ENCODE data around the gene PTPRN2. TPM values are rescaled to one million over a fixed set of nuclear protein-coding genes. Genes with fewer than 3 reads are reported as not detected.

PTPRN2 gene
- polyA plus RNA-seq, 1 experiment: 0.31 TPM

DNA sequence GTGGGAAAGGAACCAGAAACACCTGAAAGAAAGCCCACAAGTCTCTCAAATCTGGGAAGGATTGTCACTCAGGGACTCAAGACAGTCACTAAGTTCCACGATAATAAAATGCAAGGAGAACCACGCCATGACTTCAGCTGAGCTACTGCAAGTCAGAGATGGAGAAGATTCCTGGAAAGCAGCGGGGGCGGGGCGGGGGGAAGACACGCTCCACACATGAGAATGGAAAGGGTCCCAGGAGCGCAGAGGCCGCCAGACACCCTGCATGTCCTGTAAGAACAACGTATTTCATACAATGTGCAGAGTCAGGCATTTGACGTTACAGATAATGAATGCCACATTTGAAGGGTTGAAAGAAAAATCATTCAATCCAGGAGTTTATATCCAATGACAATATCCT, 448.1 kb downstream of the PTPRN2 start:
- CTCF ChIA-PET: no interaction called here
- Histone ChIP-seq H3K4me3 (ENCODE audit: low read depth, low read length) (no peak overlapping the region), H3K36me3 (ENCODE audit: control insufficient read depth, insufficient read depth, low read length) (no peaks in the 10 kb centered on the region), H3K27me3 (ENCODE audit: control insufficient read depth, insufficient read depth, low read length) (no peaks in the 10 kb centered on the region)
- TF ChIP-seq, protein P1, sequence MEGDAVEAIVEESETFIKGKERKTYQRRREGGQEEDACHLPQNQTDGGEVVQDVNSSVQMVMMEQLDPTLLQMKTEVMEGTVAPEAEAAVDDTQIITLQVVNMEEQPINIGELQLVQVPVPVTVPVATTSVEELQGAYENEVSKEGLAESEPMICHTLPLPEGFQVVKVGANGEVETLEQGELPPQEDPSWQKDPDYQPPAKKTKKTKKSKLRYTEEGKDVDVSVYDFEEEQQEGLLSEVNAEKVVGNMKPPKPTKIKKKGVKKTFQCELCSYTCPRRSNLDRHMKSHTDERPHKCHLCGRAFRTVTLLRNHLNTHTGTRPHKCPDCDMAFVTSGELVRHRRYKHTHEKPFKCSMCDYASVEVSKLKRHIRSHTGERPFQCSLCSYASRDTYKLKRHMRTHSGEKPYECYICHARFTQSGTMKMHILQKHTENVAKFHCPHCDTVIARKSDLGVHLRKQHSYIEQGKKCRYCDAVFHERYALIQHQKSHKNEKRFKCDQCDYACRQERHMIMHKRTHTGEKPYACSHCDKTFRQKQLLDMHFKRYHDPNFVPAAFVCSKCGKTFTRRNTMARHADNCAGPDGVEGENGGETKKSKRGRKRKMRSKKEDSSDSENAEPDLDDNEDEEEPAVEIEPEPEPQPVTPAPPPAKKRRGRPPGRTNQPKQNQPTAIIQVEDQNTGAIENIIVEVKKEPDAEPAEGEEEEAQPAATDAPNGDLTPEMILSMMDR (IDR thresholded peaks at IDR 0.05; ENCODE audit: insufficient read depth, low read depth, low read length): no peak
- DNase-seq (ENCODE audit: low read depth): no peak
- POLR2A ChIA-PET: no interaction called here

DNA sequence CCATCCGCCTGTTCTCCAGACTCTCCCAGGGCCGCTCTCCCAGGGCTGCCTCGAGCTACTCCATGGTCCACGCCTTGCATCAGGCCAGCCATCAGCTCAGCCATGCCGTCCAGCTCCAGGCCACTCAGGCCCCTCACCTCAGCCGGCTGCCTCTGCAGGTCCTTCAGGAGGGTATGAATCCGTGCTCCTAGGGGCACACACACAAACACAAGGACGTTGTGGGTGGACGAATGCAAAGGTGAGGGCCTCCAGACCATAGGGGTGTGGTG, 449.4 kb downstream of the PTPRN2 start:
- H3K4me3 ChIP-seq (ENCODE audit: low read depth, low read length): no peak overlapping the region
- H3K36me3 ChIP-seq (ENCODE audit: control insufficient read depth, insufficient read depth, low read length): no peaks in the 10 kb centered on the region
- ChIA-PET POLR2A (no interaction called here), CTCF (no interaction called here)
- no peak for DNase-seq (ENCODE audit: low read depth)
- TF ChIP-seq, protein P1 (IDR thresholded peaks at IDR 0.05; ENCODE audit: insufficient read depth, low read depth, low read length): no peak
- no peaks in the 10 kb centered on the region for H3K27me3 ChIP-seq (ENCODE audit: control insufficient read depth, insufficient read depth, low read length)

DNA sequence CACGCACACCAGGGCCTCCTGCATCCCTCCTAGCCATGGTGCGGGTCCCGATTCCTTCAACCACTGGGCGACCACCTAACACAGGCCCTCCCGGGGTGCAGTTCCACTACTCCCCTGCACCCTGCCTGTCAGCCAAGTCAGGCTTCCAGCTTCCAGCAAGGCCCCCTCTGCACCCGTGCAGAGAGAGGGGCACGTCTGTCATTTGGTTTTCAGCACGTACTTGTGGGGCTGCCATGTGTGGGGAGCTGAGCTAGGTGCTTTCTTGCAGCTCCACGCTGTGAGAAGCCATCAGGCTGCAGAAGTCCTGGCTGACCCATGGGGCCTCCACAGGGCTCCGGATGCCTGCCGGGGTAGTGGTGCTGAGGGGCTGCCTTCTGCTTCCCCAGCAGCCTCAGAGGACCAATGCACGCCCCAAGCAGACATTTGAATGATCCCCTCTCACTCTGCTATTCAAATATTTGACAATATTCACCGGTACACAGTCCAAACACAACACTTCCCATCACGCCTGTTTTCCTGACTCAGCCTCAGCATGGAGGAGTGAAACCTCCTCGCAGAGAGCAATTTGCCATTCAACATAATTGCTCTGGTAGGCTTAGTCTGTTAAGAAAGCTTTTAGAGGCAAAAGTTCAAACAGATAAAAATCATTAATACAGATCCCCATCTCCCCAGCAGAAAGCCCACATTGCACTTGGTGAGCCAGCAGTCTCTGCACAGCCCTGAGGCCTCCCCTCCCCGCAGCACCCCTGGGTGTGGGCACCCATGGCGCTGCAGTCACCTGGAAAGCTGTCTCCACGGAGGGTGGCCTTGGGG, 449.9 kb downstream of the PTPRN2 start:
- Histone ChIP-seq H3K27me3 (ENCODE audit: control insufficient read depth, insufficient read depth, low read length) (no peaks in the 10 kb centered on the region), H3K4me3 (ENCODE audit: low read depth, low read length) (no peak overlapping the region), H3K36me3 (ENCODE audit: control insufficient read depth, insufficient read depth, low read length) (no peaks in the 10 kb centered on the region)
- ChIA-PET POLR2A (no interaction called here), CTCF (no interaction called here)
- no peak for DNase-seq (ENCODE audit: low read depth)
- TF ChIP-seq, protein P1 (IDR thresholded peaks at IDR 0.05; ENCODE audit: insufficient read depth, low read depth, low read length): no peak

DNA sequence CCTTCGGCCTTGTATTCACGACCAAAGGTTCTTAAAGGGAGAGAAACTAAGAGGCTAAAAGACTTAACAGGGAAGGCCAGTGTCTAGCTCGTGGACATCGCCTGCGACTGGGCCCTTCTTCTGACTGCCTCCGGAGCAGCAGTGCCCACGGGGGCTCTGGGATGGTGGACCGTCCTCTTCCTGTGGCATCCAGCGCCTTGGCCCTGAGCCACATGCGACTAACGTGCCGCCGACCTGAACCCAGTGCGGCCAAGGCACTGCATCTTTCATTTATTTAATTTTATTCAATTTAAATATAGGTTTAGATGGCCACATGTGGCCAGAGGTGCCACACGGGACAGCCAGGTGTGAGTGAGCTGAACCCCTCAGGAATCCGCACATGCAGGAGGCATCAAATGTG, 451.7 kb downstream of the PTPRN2 start:
- H3K27me3 ChIP-seq (ENCODE audit: control insufficient read depth, insufficient read depth, low read length): no peaks in the 10 kb centered on the region
- no peak for DNase-seq (ENCODE audit: low read depth)
- POLR2A ChIA-PET: no interaction called here
- TF ChIP-seq, protein P1 (IDR thresholded peaks at IDR 0.05; ENCODE audit: insufficient read depth, low read depth, low read length): no peak
- CTCF ChIA-PET: no interaction called here
- H3K4me3 ChIP-seq (ENCODE audit: low read depth, low read length): no peak overlapping the region
- no peaks in the 10 kb centered on the region for H3K36me3 ChIP-seq (ENCODE audit: control insufficient read depth, insufficient read depth, low read length)

DNA sequence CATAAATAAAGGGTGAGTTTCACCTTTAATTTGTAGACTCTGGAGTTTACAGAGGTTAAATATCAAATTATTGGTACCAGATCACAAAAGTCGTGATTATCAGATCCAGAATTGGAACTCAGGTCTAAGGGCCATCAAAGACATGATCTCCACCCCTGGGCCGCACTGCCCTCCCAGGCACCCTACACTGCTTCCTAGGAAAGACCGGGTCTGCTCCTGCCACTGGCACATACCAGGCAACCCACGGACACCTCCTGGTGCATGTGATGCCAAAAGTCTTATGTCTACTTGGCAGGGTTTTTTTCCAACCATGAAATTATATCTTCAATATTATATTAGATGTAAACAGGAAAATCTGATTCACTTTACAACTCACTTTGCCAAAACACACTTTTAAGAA, 452.8 kb downstream of the PTPRN2 start:
- Histone ChIP-seq H3K36me3 (ENCODE audit: control insufficient read depth, insufficient read depth, low read length) (no peaks in the 10 kb centered on the region), H3K27me3 (ENCODE audit: control insufficient read depth, insufficient read depth, low read length) (no peaks in the 10 kb centered on the region), H3K4me3 (ENCODE audit: low read depth, low read length) (no peak overlapping the region)
- no peak for DNase-seq (ENCODE audit: low read depth)
- TF ChIP-seq, protein P1 (IDR thresholded peaks at IDR 0.05; ENCODE audit: insufficient read depth, low read depth, low read length): no peak
- ChIA-PET CTCF (no interaction called here), POLR2A (no interaction called here)

Data from BJ (cell line).